ENCODE measurements around the gene TIMM17A.

- TF ChIP-seq POLR2A (IDR thresholded peaks at IDR 0.05), result no peak
- no peak for TF ChIP-seq CTCF (IDR thresholded peaks at IDR 0.05)
Observed at GRCh38 chr1:201942129-201942495, 13.2 kb upstream of the TIMM17A start.

All from suprapubic skin (tissue), 3 donors.